ENCODE results near the gene ZNF273. TPM values are rescaled to one million over a fixed set of nuclear protein-coding genes. Genes with fewer than 3 reads are reported as not detected.
"Not testable (repeated sequence)": the region's sequence is repeated elsewhere in the genome, so short reads cannot be mapped to it uniquely, and the experiment has no call there.

The ZNF273 gene
- total RNA-seq, 1 experiment from 2014 or later, result 6.6 TPM

DNA sequence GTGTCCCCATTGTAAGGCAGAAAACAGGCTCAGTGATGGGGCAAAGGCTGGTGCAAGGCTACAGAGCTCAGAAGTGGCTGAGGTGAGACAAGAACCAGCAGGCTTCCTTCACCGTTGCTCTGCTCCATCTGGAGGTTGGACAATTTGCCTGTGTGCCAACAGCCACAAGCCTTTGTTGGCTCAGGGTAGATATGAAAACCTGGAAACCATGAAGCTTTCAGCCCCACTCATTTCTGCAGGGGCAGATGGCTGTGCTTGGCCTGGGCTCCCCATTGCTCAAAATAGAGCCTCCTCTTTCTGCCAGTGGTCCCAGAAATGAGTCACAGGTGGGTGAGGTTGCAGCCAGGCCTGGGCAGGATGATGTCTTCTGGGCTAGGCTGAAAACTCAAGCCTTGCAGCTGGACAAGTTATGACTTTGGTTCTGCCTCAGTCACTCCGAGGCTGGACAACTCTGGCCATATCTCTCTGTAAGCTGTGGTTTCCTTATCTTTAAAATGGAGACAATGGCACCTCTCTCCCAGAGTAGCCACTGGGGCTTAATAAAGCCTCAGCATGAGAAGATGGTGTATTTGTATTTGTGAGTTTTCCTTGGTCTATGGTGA lies 12.2 kb upstream of the ZNF273 start:
- Histone ChIP-seq H3K27ac (ENCODE audit: low read depth, low read length) (no peak overlapping the region), H4K20me1 (ENCODE audit: insufficient read depth) (no peaks in the 10 kb centered on the region), H3K4me3 (replicated peaks in 1 of 2; ENCODE audit: low read depth in 1 of 2, low read length in 2 of 2) (no peak overlapping the region), H3K9me3 (ENCODE audit: control insufficient read depth in 1 of 2, insufficient read depth in 1 of 2, low read depth in 1 of 2, low read length in 2 of 2) (no peaks in the 10 kb centered on the region), H3K27me3 (ENCODE audit: insufficient read depth, low read length) (no peaks in the 10 kb centered on the region), H3K4me1 (ENCODE audit: control insufficient read depth in 1 of 2, insufficient read depth in 2 of 2, low read length in 2 of 2) (no peaks in the 10 kb centered on the region), H3K79me2 (ENCODE audit: insufficient read depth, low read length) (no peaks in the 10 kb centered on the region), H2AFZ (ENCODE audit: low read depth, low read length, poor library complexity, severe bottlenecking) (no peak overlapping the region), H3K9me2 (ENCODE audit: insufficient read depth) (no peaks in the 10 kb centered on the region), H3K36me3 (ENCODE audit: control insufficient read depth in 1 of 2, insufficient read depth in 2 of 2, low read length in 2 of 2) (no peaks in the 10 kb centered on the region), H3K9ac (ENCODE audit: low read length) (no peak overlapping the region), H3K4me2 (ENCODE audit: low read length) (no peak overlapping the region)
- no peak for TF ChIP-seq CEBPB (IDR thresholded peaks at IDR 0.05; ENCODE audit: low read depth)
- TF ChIP-seq, protein P1, sequence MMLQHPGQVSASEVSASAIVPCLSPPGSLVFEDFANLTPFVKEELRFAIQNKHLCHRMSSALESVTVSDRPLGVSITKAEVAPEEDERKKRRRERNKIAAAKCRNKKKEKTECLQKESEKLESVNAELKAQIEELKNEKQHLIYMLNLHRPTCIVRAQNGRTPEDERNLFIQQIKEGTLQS (IDR thresholded peaks at IDR 0.05), result no peak
- TF ChIP-seq, protein P2, sequence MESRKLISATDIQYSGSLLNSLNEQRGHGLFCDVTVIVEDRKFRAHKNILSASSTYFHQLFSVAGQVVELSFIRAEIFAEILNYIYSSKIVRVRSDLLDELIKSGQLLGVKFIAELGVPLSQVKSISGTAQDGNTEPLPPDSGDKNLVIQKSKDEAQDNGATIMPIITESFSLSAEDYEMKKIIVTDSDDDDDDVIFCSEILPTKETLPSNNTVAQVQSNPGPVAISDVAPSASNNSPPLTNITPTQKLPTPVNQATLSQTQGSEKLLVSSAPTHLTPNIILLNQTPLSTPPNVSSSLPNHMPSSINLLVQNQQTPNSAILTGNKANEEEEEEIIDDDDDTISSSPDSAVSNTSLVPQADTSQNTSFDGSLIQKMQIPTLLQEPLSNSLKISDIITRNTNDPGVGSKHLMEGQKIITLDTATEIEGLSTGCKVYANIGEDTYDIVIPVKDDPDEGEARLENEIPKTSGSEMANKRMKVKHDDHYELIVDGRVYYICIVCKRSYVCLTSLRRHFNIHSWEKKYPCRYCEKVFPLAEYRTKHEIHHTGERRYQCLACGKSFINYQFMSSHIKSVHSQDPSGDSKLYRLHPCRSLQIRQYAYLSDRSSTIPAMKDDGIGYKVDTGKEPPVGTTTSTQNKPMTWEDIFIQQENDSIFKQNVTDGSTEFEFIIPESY (IDR thresholded peaks at IDR 0.05; ENCODE audit: extremely low read depth, insufficient replicate concordance, low read length), result no peak
- TF ChIP-seq ZNF274 (IDR thresholded peaks at IDR 0.05; ENCODE audit: low read depth, low read length), result no peak
- TF ChIP-seq TCF7L2 (IDR thresholded peaks at IDR 0.05; ENCODE audit: borderline replicate concordance, extremely low read depth, insufficient read depth, insufficient read length), result no peak
- no peak for TF ChIP-seq JUND (IDR thresholded peaks at IDR 0.05)
- CTCF ChIA-PET, result no interaction called here
- POLR2A ChIA-PET, result no interaction called here
- intact Hi-C loops (cut with micrococcal nuclease), result no loop called here
- RAD21 ChIA-PET (ENCODE audit: low non-redundant PET in 1 of 2, low total read pairs in 2 of 2, uncharacterized antibody in 2 of 2, unreplicated experiment in 2 of 2), result no interaction called here
- DNase-seq (ENCODE audit: low read depth, low spot score) (no peak), ATAC-seq (no peak)
- no TSS peak for BruUV-seq (replicated peaks)

DNA sequence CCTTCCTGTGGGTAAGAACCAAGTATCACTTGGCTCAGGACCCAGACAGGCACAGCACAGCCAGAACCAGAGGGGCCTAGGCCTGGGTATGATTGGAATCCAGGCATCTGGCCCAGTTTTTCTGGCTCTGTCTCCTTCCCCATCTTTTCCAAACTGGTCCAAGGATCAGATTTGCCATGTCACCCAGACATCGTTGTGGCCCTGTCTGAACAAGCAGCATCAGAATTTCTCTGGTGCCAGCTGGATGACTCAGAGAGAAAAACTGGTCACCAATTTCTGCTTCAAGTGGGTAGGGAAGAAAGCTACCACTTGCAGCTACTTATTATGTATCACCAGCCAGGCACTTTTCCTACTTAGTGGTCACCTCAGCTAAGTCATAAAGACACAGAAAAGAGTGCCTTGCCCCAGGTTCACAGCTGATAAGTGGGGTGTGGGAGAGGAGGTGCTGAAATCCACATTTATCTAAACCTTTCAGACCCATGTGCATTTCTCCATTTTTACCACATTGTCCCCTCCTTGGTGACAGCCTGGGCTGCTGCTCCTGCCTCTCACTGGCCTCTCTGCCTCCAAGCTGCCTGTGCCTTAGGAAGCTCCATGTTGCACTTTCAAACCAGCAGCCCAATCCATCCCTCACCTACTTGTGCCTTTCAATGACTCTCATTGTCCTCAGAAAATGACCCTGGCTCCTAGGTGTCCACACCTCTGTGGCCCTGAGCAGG lies 11.6 kb upstream of the ZNF273 start:
- H3K4me2 ChIP-seq (ENCODE audit: low read length); BruUV-seq (replicated peaks); H3K9me3 ChIP-seq (ENCODE audit: control insufficient read depth in 1 of 2, insufficient read depth in 1 of 2, low read depth in 1 of 2, low read length in 2 of 2); DNase-seq (ENCODE audit: low read depth, low spot score); H3K27me3 ChIP-seq (ENCODE audit: insufficient read depth, low read length); H3K9ac ChIP-seq (ENCODE audit: low read length); H3K79me2 ChIP-seq (ENCODE audit: insufficient read depth, low read length); CTCF ChIA-PET; POLR2A ChIA-PET; H4K20me1 ChIP-seq (ENCODE audit: insufficient read depth); ATAC-seq; intact Hi-C loops (cut with micrococcal nuclease); H3K9me2 ChIP-seq (ENCODE audit: insufficient read depth); H2AFZ ChIP-seq (ENCODE audit: low read depth, low read length, poor library complexity, severe bottlenecking); H3K27ac ChIP-seq (ENCODE audit: low read depth, low read length); H3K36me3 ChIP-seq (ENCODE audit: control insufficient read depth in 1 of 2, insufficient read depth in 2 of 2, low read length in 2 of 2); RAD21 ChIA-PET (ENCODE audit: low non-redundant PET in 1 of 2, low total read pairs in 2 of 2, uncharacterized antibody in 2 of 2, unreplicated experiment in 2 of 2); H3K4me3 ChIP-seq (replicated peaks in 1 of 2; ENCODE audit: low read depth in 1 of 2, low read length in 2 of 2); H3K4me1 ChIP-seq (ENCODE audit: control insufficient read depth in 1 of 2, insufficient read depth in 2 of 2, low read length in 2 of 2): not testable (repeated sequence)
